ENCODE measurements around the gene SMIM28. TPM values are rescaled to one million over a fixed set of nuclear protein-coding genes. Genes with fewer than 3 reads are reported as not detected.

Gene SMIM28
- total and polyA plus RNA-seq, 2 of the 4 experiments (the other 2 are of a cell fraction) = not detected

GRCh38 chr6:138410048-138410735 lies 32.5 kb downstream of the SMIM28 start:
- no peaks in the 10 kb centered on the region for H3K27me3 ChIP-seq (ENCODE audit: control insufficient read depth, insufficient read depth, low read length)
- H3K23ac ChIP-seq (ENCODE audit: low read depth, low read length) = no peak overlapping the region; the same call in 1 of the 2 replicates
- H2AK5ac ChIP-seq (ENCODE audit: low read depth, low read length) = no peak overlapping the region; the same call in 1 of the 2 replicates
- no peak overlapping the region for H3K9ac ChIP-seq (ENCODE audit: low read depth, low read length)
- H2BK5ac ChIP-seq (ENCODE audit: low read depth, low read length, poor library complexity, severe bottlenecking) = peak overlapping the region; percentile 46
- H2AFZ ChIP-seq (replicated peaks; ENCODE audit: low read length, poor library complexity) = no peak overlapping the region
- H3K4me2 ChIP-seq (ENCODE audit: low read depth, low read length) = peak overlapping the region; percentile 26
- H2BK120ac ChIP-seq (ENCODE audit: low read depth, low read length) = peak overlapping the region; percentile 51; the same call in 1 of the 2 replicates
- no CpG with 5 or more reads among the region's 8 CpGs for WGBS, 2 experiments (ENCODE audit: extremely low coverage in 2 of 2, insufficient read length in 1 of 2)
- peak overlapping the region; percentile 62; the same call in 2 of the 3 replicates for H2BK15ac ChIP-seq (ENCODE audit: low read depth, low read length)
- H4K91ac ChIP-seq (ENCODE audit: insufficient read depth, low read depth, low read length) = no peak overlapping the region
- H3K4me1 ChIP-seq (ENCODE audit: control insufficient read depth, insufficient read depth, low read length) = peaks cover 12% of the 10 kb centered on the region
- in situ Hi-C loops (cut with MboI; ENCODE audit: low sequenced_read_pairs) (loop anchor here (25.0 kb wide), 1 partner anchor 573 kb away; no protein-coding TSS in a partner anchor), dilution Hi-C loops (cut with HindIII; ENCODE audit: low sequenced_read_pairs, unreplicated experiment) (no loop called here), intact Hi-C loops (cut with micrococcal nuclease) (no loop called here)
- DNase-seq (peak; percentile 79), ATAC-seq (ENCODE audit: low read depth) (peak; percentile 50)
- CTCF ChIA-PET = no interaction called here
- H3K14ac ChIP-seq (replicated peaks; ENCODE audit: low read depth, low read length) = no peak overlapping the region
- H3K9me3 ChIP-seq (ENCODE audit: control insufficient read depth, insufficient read depth, low read length) = no peaks in the 10 kb centered on the region
- no peak overlapping the region for H3K4me3 ChIP-seq (ENCODE audit: insufficient read depth, low read depth, low read length)
- H3K4ac ChIP-seq (ENCODE audit: low read depth, low read length) = peak overlapping the region; percentile 45
- H3K9me1 ChIP-seq (ENCODE audit: insufficient read depth, low read length) = peaks cover 26% of the 10 kb centered on the region
- no TSS peak for BruUV-seq (replicated peaks)
- peak overlapping the region in 1 of 2 experiments; percentile 71; a peak in 2 of 4 replicates for H4K8ac ChIP-seq (ENCODE audit: low read depth in 2 of 2, low read length in 2 of 2)
- peaks cover 38% of the 10 kb centered on the region for H3K36me3 ChIP-seq (ENCODE audit: control insufficient read depth, insufficient read depth, low read length)
- POLR2A ChIA-PET (ENCODE audit: unreplicated experiment) = interaction anchor here (0.6 kb wide), 1 partner anchor 351 kb away, joined by 4 read pairs; no protein-coding TSS in a partner anchor
- no peak overlapping the region for H2AK9ac ChIP-seq (replicated peaks; ENCODE audit: low read depth, low read length, poor library complexity)
- H2BK20ac ChIP-seq (ENCODE audit: low read depth, low read length) = peak overlapping the region; percentile 67; the same call in 1 of the 2 replicates
- no peak overlapping the region for H3K56ac ChIP-seq (ENCODE audit: extremely low read depth, insufficient read depth, low read length)
- peak overlapping the region; percentile 38; the same call in 1 of the 2 replicates for H3K18ac ChIP-seq (ENCODE audit: low read depth, low read length)
- peaks cover 10 to 37% of the 10 kb centered on the region in 2 experiments for H3K79me1 ChIP-seq (ENCODE audit: low read depth in 1 of 2, low read length in 2 of 2)
- TF ChIP-seq RCOR1 (IDR thresholded peaks at IDR 0.05; ENCODE audit: insufficient replicate concordance, low read length) (no peak), MAZ (IDR thresholded peaks at IDR 0.05; ENCODE audit: borderline replicate concordance, low read depth, low read length) (no peak), CEBPB (IDR thresholded peaks at IDR 0.05; ENCODE audit: low read depth, low read length) (peak; percentile 98)
- H4K20me1 ChIP-seq (ENCODE audit: insufficient read depth, low read length) = no peaks in the 10 kb centered on the region; the same call in 1 of the 2 replicates
- H4K5ac ChIP-seq (ENCODE audit: low read depth, low read length) = peak overlapping the region; percentile 20; the same call in 1 of the 2 replicates
- peak overlapping the region; percentile 67; the same call in 1 of the 2 replicates for H3K27ac ChIP-seq (ENCODE audit: insufficient read depth, low read length)
